ENCODE data around the gene GSTA1.
A peak's percentile ranks its signal among the peaks of the same experiment; 100 is the strongest.

The GSTA1 gene

GRCh38 chr6:52753137-52753536 lies 50.5 kb downstream of the GSTA1 start:
- DNase-seq, result peak; percentile 40

- DNase-seq, result no peak
Measured at GRCh38 chr6:52752310-52752709, 51.3 kb downstream of the GSTA1 start.

- DNase-seq, result peak; percentile 48
Measured at GRCh38 chr6:52749556-52750152, 54.0 kb downstream of the GSTA1 start.

GRCh38 chr6:52747301-52747700 lies 56.3 kb downstream of the GSTA1 start:
- peak; percentile 99 for DNase-seq

GRCh38 chr6:52746213-52746612 lies 57.4 kb downstream of the GSTA1 start:
- peak; percentile 21 for DNase-seq

- no peak for DNase-seq
Measured at GRCh38 chr6:52745764-52746201, 57.8 kb downstream of the GSTA1 start.

- DNase-seq, result peak; percentile 72
Measured at GRCh38 chr6:52741872-52742271, 61.7 kb downstream of the GSTA1 start.

Measured in fibroblast of skin of back (primary cell).